Panc1 (cell line): Measurements from ENCODE around the gene CIITA.

ENCODE experiments used
- CTCF ChIP-seq: fragments of 450-650 bp; IDR thresholded peaks from 2 replicates; pipeline ENCODE4 v1.5.1; 2017; ENCODE audit warnings: mild to moderate bottlenecking
- POLR2AphosphoS5 ChIP-seq: IDR thresholded peaks from 2 replicates; pipeline ENCODE4 v1.6.1; 2012; ENCODE audit warnings: mild to moderate bottlenecking, low read depth, low read length, moderate library complexity
- SIN3A ChIP-seq: IDR thresholded peaks from 2 replicates; pipeline ENCODE4 v1.6.1; 2012; ENCODE audit warnings: low read depth, mild to moderate bottlenecking, low read length, moderate library complexity, borderline replicate concordance; ENCODE audit not compliant: insufficient read depth
- TF ChIP-seq, protein P1 (sequence below), 2 experiments: IDR thresholded peaks; 2 replicates each; pipeline ENCODE4 v1.6.1; 2011 to 2012; ENCODE audit warnings: low read depth in 2 of 2, control low read depth in 1 of 2, low read length in 1 of 2, mild to moderate bottlenecking in 1 of 2, moderate library complexity in 1 of 2; ENCODE audit not compliant: insufficient read depth in 1 of 2

- TF ChIP-seq CTCF, result no peak
- TF ChIP-seq, protein P1, sequence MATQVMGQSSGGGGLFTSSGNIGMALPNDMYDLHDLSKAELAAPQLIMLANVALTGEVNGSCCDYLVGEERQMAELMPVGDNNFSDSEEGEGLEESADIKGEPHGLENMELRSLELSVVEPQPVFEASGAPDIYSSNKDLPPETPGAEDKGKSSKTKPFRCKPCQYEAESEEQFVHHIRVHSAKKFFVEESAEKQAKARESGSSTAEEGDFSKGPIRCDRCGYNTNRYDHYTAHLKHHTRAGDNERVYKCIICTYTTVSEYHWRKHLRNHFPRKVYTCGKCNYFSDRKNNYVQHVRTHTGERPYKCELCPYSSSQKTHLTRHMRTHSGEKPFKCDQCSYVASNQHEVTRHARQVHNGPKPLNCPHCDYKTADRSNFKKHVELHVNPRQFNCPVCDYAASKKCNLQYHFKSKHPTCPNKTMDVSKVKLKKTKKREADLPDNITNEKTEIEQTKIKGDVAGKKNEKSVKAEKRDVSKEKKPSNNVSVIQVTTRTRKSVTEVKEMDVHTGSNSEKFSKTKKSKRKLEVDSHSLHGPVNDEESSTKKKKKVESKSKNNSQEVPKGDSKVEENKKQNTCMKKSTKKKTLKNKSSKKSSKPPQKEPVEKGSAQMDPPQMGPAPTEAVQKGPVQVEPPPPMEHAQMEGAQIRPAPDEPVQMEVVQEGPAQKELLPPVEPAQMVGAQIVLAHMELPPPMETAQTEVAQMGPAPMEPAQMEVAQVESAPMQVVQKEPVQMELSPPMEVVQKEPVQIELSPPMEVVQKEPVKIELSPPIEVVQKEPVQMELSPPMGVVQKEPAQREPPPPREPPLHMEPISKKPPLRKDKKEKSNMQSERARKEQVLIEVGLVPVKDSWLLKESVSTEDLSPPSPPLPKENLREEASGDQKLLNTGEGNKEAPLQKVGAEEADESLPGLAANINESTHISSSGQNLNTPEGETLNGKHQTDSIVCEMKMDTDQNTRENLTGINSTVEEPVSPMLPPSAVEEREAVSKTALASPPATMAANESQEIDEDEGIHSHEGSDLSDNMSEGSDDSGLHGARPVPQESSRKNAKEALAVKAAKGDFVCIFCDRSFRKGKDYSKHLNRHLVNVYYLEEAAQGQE (IDR thresholded peaks at IDR 0.05; ENCODE audit: insufficient read depth in 1 of 2, low read depth in 2 of 2, low read length in 1 of 2), result no peak
- no peak for TF ChIP-seq SIN3A
- no peak for TF ChIP-seq POLR2AphosphoS5
These were observed 49.1 kb downstream of the CIITA start for GRCh38 chr16:10926094-10926493.
